Kidney glomerular epithelial cell (primary cell): ENCODE results near the gene BAZ2B.
"Not testable (repeated sequence)": the region's sequence is repeated elsewhere in the genome, so short reads cannot be mapped to it uniquely, and the experiment has no call there.

Experiments used
- DNase-seq: peaks from one replicate; lab custom pipeline; 2025; lab: John Stamatoyannopoulos, UW

Gene BAZ2B

GRCh38 chr2:159535261-159535660 is 81.1 kb downstream of the BAZ2B start:
- DNase-seq: not testable (repeated sequence)

DNA sequence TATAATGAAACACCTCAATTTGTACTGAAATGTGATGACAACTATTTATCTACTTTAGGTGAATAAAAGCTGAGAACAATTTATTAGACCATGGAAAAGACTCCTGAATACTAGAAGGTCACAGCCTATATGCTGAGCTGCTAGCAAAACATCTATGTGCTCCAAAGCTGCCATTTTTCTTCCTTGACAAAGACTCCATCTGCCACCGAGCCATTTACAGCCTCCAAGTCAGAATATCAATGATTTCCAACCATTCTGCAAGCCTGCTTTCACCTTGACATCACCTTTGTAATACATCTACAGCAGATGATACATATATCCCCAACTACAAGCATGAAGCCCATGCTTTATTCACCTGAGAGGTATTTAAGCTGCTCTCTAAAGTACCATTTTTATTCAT is 84.9 kb downstream of the BAZ2B start:
- no peak for DNase-seq

- no peak for DNase-seq
These were observed 89.9 kb downstream of the BAZ2B start for GRCh38 chr2:159526433-159526832.

DNA sequence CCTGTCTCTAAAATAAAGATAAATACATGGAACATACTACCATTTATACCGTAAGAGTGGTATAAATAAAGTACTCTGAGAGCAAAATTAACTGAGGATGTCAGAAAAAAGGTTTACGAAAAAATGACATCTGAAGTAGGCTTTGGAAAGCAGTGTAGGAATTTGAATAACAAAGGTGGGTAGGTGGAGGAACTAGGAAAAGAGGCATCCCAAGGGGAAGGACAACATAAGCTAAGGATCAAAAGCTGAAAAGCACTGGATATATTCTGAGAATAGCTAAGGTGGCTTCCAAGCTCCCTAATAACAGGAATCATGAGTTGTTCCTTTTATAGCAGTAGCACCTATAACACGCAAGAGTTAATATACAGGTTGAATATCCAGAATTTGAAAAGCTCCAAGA is 91.3 kb downstream of the BAZ2B start:
- DNase-seq: no peak

- DNase-seq: no peak
These were observed 95.1 kb downstream of the BAZ2B start for GRCh38 chr2:159521272-159521671.

DNA sequence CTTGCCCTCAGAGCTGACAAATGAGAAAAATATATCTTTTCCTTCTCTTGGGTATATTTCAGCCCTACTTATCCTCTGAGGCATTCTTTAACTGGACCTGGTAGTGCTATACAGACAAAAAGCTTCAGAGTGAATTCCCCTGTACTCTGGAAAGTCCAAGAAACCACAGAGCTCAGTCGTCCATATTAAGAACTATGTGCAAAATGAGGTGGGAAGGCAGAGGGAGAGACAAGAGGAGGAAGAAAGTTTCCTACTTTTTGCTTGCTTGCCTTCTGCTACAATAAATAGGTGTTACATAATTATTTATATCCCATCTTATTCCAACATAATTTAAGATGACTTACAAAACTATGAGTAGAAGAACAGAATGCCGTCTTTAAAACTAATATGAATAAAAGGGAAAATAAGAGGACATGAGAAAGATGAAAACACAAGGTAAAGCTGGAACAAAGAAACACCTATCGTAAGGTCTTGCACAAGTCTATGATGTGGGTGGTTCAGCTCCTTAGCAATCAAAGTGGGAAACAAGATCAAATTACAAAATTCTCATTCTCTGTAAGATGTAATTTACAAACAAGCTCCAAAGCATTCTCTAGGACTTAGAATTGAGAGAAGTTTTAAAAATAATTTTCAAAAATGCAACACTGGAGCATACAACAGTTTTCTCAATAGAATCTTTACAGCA is 97.9 kb downstream of the BAZ2B start:
- peak; percentile 28 for DNase-seq

- peak; percentile 71 for DNase-seq
These were observed 100.0 kb downstream of the BAZ2B start for GRCh38 chr2:159516241-159516758.

DNA sequence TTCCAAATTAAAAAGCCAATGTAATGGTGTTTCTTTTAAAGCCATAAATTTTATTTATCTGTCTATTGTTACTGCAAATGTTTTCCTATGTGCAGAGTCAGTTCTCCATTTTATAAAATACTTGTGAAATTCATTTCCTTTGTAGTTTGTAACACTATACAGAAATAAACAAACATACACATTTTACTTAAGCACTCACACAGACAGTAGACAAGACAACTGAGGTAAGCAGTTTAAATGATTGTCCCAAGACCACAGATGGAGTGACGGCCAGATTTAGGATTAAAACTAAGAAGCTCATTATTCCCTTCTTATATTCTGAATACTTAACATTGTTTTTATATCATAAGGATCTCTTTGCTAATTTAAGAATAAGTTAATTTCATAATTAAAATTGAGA is 100.9 kb downstream of the BAZ2B start:
- DNase-seq: no peak

DNA sequence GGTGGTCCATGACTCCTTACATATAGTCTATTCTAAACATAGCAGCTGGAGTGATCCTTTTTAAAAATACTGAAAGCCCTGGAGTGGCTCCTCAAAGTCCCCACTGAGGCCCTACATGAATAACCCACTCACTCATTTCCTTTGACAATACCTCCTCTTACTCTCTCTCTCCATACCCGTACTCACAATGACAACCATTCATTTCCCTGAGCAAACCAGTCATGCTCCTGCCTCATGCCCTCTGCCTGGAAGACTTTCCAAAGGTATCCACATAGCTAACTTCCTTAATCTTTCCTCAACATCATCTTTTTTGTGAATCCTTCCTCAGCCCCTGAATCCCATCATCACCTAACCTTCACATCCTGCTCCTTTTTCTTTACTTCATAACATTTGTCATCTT is 102.6 kb downstream of the BAZ2B start:
- no peak for DNase-seq

GRCh38 chr2:159508140-159508539 is 108.2 kb downstream of the BAZ2B start:
- DNase-seq: no peak

DNA sequence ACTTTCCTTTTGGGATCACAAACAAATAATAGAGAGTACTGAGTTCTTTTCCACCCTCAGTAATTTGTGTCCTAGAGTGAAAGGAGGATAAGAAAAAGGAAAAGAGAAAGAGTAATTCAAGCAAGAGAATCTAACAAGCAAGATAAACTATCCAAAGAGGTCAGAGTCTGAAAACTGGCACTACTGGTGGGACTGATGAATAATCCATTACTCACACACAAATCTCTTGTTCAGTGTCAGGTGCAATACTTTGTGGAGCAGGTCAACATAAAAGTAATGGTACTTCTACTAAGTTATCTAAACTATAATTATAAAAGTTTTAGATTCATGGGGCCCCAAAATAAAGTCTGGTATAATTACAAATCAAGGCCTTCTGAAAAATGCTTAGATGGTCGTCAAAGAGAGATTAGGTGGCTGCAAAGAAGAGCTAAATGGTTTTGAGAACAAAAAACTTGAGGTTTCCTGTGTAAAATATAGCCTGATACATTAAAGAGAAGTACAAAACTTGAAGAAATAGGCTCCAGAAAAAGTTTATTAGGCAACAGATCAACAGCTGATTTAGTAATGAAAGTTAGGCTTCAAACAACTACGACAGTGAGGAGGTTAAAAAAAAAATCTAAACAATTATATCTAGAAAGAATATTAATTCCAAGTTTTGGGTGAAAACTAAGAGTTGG is 109.4 kb downstream of the BAZ2B start:
- peak; percentile 28 for DNase-seq

GRCh38 chr2:159506202-159506601 is 110.1 kb downstream of the BAZ2B start:
- no peak for DNase-seq

GRCh38 chr2:159505196-159505595 is 111.2 kb downstream of the BAZ2B start:
- DNase-seq: no peak

GRCh38 chr2:159501743-159502142 is 114.6 kb downstream of the BAZ2B start:
- no peak for DNase-seq

DNA sequence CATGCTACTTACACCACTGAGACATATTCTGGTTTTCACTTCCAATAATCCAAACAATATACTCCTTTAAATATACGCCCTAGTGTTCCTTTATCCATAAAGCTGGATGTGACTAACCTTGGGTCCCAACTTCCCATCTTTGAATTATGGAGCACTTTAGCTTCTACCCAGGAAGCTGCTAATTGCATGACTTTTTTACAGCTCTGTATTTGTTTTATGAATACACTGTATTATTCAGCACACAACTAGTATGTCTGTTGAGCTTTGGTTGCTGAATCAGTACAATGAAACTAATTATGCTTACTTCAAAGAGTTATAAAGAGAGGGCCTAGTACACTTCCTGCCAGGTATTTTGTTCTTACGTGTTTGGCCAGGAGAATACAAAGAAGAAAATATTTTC is 118.5 kb downstream of the BAZ2B start:
- peak; percentile 15 for DNase-seq

DNA sequence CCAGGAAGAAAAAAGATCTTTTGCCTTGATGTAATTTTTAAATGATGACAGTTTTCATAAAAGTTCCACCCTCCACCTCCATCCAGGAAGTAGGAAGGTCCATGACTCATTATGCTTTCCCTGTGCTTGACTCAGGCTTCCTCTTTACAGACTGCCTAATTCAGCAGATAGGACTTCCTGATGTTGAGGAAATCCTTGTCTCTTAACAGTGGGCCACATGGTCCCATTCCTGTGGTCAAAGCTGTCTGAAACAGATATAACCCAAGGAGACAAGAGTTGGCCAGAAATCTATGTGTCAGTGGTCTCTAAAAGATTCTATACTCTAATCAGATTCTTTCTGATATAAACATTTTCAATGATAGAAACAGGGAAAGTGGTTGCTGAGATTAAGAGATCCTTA is 119.1 kb downstream of the BAZ2B start:
- peak; percentile 8 for DNase-seq

DNA sequence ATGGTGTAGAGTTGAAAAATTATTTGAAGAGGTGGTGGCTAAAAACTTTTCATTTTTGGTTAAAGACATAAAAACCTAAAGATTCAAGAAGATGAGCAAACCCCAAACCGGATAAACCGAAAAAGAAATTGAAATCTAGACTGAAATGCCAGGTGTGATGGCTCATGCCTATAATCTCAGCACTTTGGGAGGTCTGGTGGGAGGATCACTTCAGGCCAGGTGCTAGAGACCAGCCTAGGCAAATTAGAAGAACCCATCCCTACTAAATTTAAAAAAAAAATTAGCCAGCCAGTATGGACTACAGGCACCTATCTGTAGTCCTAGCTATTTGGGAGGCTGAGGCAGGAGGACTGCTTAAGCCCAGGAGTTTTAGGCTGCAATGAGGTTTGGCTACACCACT is 126.9 kb downstream of the BAZ2B start:
- DNase-seq: no peak

DNA sequence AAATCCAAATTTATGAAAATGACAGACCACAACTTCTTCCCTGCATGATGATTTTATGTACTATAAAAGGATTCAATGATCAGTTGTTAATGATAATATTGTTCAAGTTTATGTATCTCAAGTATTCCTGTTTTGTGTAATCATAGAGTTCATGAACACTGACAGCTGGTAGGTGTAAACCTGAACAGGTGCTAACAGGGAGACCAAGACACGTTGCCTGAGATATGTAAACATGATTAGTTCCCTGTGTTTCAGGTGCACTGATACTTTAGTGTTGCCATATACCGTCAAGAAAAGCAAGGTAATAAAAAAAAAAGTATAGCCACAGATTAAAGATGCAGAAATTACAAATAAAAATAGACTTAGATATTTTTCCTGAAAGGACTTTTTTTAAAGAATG is 131.8 kb downstream of the BAZ2B start:
- DNase-seq: no peak

DNA sequence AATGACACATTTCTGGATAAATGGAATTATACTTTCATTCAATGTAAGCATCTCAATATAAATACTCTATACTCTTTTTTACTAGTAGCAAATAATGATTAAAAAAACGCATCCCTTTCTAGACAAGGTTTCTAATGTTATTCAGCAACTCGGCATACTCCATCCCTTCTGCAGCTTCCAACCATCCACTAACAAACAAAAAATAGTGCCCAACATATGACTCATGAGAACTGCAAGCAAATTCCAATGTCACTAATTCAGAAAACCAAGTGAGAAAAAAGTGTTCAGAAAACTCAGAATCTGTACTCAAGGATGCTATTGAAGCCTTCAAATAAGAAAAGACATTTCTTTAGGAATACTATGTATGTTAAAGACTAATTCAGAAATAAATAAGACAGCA is 140.0 kb downstream of the BAZ2B start:
- no peak for DNase-seq

DNA sequence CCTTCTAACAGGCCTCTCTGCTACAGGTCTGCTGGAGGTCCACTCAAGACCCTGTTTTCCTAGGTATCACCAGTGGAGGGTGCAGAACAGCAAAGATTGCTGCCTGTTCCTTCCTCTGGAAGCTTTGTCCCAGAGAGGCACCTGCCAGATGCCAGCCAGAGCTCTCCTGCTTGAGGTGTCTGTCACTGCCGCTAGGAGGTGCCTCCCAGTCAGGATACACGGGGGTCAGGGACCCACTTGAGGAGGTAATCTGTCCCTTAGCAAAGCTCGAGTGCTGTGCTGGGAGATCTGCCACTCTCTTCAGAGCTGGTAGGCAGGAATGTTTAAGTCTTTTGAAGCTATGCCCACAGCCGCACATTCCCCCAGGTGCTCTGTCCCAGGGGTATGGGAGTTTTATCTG is 140.6 kb downstream of the BAZ2B start:
- DNase-seq: no peak

GRCh38 chr2:159471340-159471739 is 145.0 kb downstream of the BAZ2B start:
- DNase-seq: no peak

GRCh38 chr2:159468257-159468656 is 148.1 kb downstream of the BAZ2B start:
- no peak for DNase-seq

DNA sequence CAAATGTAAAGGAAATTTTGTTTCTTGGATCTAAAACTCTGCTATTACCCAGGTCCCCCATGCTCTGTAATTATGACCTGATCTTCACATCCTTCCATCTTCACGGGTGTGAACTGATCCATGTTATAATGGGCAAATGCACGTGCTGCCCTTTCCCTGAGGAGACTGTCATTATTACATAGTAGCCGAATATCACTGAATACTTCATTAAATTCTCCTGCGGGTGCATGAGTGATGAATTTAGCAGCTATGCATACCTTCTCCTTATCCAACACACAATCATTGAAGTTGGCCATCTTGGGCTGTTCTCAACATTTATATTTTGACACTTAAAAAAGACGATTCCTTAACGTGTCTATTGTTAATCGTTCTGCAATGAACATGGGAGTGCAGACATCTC is 153.4 kb downstream of the BAZ2B start:
- no peak for DNase-seq
